NT2/D1 (cell line): ENCODE data around the gene GRXCR1.

ENCODE experiments used
- YY1 ChIP-seq: IDR thresholded peaks from 2 replicates; pipeline ENCODE4 v1.6.1; 2011; ENCODE audit not compliant: insufficient read length, insufficient read depth
- ZNF274 ChIP-seq: IDR thresholded peaks from 2 replicates; pipeline ENCODE4 v1.6.1; 2011; ENCODE audit warnings: mild to moderate bottlenecking, low read depth, low read length

- no peak for TF ChIP-seq YY1
- no peak for TF ChIP-seq ZNF274
Measured at GRCh38 chr4:43008793-43009192, 116.3 kb downstream of the GRXCR1 start.
